Fibroblast of the aortic adventitia (primary cell): ENCODE data around the gene RPE65. TPM values are rescaled to one million over a fixed set of nuclear protein-coding genes. Genes with fewer than 3 reads are reported as not detected.

Experiments
- DNase-seq: peaks from one replicate; pipeline ENCODE4 v3.0.0-alpha.2; 2010; ENCODE audit warnings: low read depth
- H3K4me3 ChIP-seq: 2 replicates; pipeline ENCODE4 v1.5.1; 2011; ENCODE audit warnings: low read depth, mild to moderate bottlenecking, control low read depth, low read length, moderate library complexity
- total RNA-seq: library from RNA; depleted of rRNA; stranded (reverse); fragments of >200 nt; gene quantifications from 2 replicates; pipeline ENCODE4 v1.2.3, GENCODE V29; 2012; ENCODE audit warnings: low replicate concordance
- TF ChIP-seq, protein P1 (sequence below): IDR thresholded peaks from 2 replicates; pipeline ENCODE4 v1.5.1; 2011; ENCODE audit warnings: mild to moderate bottlenecking, low read length, control low read depth, inconsistent platforms; ENCODE audit not compliant: insufficient read depth

RPE65 gene
- total RNA-seq, 1 donor, result not detected

DNA sequence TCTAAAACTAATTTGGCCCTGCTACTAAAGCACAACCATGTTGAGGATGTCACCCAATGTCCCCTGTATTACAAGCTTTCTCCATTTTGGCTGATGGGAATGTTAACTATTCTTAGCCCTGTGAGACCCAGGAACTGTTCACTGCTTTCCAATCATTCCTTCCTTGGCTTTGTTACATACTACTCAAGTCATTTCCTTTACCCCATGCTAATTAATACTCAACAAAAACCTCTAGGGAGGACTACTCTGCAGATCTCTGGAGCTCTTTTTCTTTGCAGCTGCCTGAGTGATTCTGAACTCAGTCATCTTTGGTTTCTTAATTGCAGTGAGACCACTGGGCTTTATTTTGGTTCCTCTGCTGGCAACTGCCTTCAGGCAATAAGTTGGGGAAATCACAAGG is 23.3 kb upstream of the RPE65 start:
- TF ChIP-seq, protein P1, sequence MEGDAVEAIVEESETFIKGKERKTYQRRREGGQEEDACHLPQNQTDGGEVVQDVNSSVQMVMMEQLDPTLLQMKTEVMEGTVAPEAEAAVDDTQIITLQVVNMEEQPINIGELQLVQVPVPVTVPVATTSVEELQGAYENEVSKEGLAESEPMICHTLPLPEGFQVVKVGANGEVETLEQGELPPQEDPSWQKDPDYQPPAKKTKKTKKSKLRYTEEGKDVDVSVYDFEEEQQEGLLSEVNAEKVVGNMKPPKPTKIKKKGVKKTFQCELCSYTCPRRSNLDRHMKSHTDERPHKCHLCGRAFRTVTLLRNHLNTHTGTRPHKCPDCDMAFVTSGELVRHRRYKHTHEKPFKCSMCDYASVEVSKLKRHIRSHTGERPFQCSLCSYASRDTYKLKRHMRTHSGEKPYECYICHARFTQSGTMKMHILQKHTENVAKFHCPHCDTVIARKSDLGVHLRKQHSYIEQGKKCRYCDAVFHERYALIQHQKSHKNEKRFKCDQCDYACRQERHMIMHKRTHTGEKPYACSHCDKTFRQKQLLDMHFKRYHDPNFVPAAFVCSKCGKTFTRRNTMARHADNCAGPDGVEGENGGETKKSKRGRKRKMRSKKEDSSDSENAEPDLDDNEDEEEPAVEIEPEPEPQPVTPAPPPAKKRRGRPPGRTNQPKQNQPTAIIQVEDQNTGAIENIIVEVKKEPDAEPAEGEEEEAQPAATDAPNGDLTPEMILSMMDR, result no peak
- no peak overlapping the region for H3K4me3 ChIP-seq
- no peak for DNase-seq

DNA sequence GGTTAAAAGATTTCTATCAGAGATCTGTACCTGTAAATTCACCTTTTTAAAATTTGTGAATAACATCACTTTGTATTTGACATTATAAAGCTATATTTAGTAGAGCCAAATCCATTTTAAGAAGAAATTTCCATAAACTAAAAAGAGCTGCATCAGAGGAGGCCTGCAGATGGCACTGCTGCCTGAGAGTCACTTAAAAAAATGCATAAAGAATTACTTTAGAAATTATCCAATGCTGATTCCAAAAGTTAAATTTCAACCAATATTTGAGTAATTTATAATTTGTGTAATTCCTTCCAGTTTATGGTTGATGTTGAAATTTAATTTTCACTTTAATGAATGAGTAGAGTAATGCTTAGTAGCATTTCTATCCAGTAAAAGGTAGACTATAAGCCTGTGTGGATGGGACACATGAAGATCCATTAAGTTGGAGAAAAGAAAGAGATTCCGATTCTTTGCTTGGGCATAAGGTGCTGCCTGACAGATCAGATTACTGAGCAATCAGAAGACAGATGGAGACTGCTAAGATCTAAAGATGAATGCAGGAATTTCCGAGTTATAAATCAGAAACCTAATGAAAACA is 20.7 kb upstream of the RPE65 start:
- peak; percentile 52 for DNase-seq
- H3K4me3 ChIP-seq, result no peak overlapping the region
- TF ChIP-seq, protein P1, result peak; percentile 79

DNA sequence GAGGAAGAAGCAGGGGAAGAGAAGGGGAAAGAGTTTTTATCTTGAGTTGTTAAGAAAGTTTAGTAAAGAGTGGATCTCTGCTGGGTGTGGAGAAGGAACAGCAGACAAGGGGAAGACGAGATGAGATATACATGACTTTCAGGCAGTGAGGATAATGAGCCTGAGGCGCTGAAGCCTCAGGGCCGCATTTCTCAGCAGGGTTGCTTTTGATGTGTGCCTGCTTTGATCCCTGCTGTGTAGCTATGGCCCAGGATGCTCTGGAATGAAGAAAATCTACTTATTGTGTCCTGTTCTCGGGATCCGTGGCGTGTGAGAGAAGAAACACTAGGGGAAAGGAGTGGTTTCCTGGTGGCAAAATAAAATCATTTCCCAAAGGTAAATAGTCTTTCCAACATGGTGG is 15.1 kb upstream of the RPE65 start:
- no peak for DNase-seq
- TF ChIP-seq, protein P1, result no peak
- no peak overlapping the region for H3K4me3 ChIP-seq

- H3K4me3 ChIP-seq, result no peak overlapping the region
- TF ChIP-seq, protein P1, result no peak
- DNase-seq, result no peak
Measured at GRCh38 chr1:68460935-68461334, 11.2 kb upstream of the RPE65 start.

DNA sequence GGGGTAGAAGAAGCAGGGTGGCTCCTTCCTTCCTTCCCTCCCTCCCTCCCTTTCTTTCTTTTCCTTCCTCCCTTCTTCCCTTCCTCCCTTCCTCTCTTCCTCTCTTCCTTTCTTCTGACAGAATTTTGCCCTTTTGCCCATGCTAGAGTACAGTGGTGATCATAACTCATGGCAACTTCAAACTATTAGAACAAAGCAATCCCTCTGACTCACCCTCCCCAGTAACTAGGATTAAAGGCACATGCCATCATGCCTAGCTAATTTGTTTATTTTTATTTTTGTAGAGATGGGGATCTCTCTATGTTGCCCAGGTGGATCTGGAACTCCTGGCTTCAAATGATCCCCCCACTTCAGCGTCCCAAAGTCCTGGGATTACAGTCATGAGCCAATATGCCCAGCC is 10.0 kb upstream of the RPE65 start:
- peak; percentile 14 for DNase-seq
- TF ChIP-seq, protein P1, result no peak
- no peak overlapping the region for H3K4me3 ChIP-seq

GRCh38 chr1:68459091-68459490 is 9.3 kb upstream of the RPE65 start:
- DNase-seq, result no peak
- no peak overlapping the region for H3K4me3 ChIP-seq
- TF ChIP-seq, protein P1, result no peak

DNA sequence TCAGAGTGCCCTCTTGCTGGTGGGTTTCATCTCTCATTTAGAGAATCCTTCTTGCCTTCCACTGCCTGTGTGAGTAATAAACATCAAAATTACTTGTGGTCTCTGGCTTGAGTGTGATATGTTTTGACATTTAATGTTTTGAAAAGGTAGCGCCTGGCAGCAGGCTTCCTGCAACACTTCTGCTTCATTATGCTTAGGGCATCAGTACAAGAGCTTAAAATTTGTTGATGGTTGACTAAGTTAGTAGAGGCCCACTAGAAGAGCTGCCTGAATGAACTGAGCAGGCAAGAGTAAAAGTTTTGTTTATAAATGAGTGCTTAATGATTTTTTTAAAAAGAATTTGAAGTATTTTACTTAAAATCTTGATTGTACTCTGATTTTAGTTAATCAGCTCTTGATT is 6.4 kb upstream of the RPE65 start:
- TF ChIP-seq, protein P1, result no peak
- no peak for DNase-seq
- H3K4me3 ChIP-seq, result no peak overlapping the region
